NCI-H187 (cell line): Measurements from ENCODE around the gene OCSTAMP.

ENCODE experiments used
- DNase-seq, 2 experiments: peaks; one replicate each; lab custom pipeline; 2025; lab: John Stamatoyannopoulos, UW

Gene OCSTAMP, protein sequence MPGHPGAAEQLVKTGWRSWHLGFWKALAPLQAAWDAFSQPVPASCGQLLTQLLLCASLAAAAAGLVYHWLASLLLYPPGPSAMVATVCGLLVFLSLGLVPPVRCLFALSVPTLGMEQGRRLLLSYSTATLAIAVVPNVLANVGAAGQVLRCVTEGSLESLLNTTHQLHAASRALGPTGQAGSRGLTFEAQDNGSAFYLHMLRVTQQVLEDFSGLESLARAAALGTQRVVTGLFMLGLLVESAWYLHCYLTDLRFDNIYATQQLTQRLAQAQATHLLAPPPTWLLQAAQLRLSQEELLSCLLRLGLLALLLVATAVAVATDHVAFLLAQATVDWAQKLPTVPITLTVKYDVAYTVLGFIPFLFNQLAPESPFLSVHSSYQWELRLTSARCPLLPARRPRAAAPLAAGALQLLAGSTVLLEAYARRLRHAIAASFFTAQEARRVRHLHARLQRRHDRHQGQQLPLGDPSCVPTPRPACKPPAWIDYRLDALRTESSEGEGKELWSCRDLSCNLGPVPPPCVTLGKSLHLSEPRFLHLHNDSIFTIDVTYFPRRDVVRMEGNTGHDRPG

GRCh38 chr20:46550461-46550860, at the start of gene OCSTAMP:
TSS of gene OCSTAMP (minus strand) at chr20:46550654. CDS start at chr20:46550560, 94 bp downstream.
- no peak for DNase-seq

- no peak for DNase-seq
Observed at GRCh38 chr20:46599227-46599987, 49.0 kb upstream of the OCSTAMP start.

GRCh38 chr20:46595933-46596332, 45.5 kb upstream of the OCSTAMP start:
- DNase-seq, result no peak

DNA sequence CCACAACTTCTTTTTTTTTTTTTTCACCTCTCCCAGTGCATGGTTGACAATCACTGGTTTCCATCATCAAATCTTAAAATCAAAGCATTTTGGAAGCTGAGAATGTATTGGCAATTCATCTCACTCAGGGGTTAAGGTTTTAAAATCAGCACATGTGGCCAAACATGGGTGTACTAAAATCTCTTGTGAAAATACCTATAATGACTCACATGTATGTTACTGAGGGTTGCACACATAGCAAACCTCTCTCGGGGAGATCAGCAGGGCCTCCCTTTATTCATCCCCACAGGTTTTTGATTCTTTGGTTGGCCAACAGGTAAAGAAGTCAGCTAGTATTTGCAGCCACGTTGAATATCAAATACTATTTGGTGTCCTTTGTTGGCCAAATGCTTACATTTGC, 44.3 kb upstream of the OCSTAMP start:
- DNase-seq, result no peak

GRCh38 chr20:46592580-46593362, 42.3 kb upstream of the OCSTAMP start:
- no peak for DNase-seq

DNA sequence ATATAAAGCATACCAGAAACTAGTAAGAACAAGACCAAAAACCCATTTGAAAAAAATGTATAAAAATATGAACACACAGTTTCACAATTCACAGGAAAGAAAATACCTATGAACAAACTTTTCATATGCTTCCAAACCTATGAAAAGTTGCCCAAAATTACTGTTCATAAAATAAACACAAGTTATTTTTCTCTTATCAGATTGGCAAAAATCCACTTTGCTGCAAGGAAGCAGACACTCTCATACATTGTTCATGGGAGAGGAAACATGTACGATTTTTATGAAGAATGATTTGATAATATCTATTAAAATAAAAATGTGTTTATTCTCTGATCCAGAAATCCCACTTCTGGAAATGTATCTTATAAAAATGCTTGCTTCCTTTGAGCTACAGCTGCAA, 40.0 kb upstream of the OCSTAMP start:
- DNase-seq, result no peak

- DNase-seq, result no peak
Observed at GRCh38 chr20:46588532-46589511, 38.4 kb upstream of the OCSTAMP start.

DNA sequence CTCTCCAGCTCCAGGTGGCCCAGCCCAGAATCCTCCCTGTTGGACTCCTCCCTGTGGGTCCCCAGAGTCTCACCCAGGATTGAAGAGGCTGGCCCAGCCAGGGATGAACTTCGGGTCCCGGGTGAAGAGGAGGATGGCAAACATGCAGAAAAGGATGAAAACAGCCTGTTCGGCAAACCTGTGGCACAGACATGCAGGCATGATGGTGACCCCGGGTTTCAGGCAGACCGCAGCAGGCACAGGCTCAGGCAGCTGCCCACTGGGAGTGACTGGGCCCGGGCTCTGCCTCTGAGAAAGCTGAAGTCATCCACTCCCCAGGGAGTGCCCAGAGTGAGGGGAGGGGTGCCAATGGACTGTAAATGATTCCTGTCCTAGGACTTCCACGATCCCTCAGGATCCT, 37.5 kb upstream of the OCSTAMP start:
- DNase-seq, result no peak

DNA sequence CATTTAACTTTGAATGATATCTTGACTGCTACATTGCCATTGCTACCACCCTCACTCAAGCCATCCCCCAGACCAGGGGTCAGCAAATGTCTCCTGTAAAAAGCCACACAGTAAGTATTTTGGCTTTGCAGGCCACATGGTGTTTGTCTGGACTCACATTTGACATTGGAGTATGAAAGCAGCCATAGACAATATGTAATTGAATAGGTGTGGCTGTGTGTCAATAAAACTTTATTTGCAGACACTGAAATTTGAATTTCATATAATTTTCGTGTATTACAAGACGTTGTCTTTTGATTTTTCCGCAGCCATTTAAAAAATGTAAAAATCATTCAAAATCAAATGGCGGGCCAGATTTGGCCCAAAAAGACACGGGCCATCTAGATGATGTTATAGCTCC, 36.3 kb upstream of the OCSTAMP start:
- DNase-seq, result no peak

GRCh38 chr20:46584508-46584907, 34.1 kb upstream of the OCSTAMP start:
- DNase-seq, result no peak

DNA sequence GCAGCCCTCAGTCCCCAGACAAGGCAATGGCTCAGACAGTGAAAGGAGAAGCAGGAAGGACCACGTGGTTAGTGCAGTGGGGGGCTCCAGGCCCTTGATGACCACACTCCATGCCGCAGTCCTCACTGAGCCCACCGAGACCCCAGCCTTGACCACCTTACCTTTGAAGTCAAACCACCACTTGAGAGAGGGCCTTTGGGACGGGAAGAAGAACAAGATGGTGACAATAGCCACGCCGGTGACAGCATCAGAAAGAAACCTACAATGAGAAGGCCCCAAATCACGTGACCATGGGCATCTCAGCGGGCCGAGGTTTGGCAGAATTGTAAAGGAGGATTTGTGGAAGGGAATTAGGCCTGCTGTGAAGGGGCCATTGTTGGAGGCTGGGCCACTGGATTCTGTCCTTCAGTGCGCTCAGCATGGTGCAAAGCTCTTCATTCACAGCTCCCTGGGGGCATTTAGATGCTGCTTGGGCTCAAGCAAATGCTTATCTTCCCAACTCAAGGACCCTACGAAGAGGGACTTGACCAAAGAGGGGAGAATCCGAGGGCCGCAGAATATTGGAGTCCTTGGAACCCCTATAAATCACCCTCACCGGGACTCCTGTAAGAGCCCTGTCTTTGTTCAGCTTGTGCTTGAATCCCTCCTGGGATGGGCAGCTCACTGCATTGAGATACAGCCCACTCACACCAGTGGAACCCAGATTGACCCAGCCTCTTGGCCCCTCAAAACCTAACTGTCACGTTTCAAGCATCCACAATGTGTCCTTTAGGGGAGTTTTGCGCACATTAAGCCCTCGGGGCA, 33.2 kb upstream of the OCSTAMP start:
- DNase-seq, result no peak

DNA sequence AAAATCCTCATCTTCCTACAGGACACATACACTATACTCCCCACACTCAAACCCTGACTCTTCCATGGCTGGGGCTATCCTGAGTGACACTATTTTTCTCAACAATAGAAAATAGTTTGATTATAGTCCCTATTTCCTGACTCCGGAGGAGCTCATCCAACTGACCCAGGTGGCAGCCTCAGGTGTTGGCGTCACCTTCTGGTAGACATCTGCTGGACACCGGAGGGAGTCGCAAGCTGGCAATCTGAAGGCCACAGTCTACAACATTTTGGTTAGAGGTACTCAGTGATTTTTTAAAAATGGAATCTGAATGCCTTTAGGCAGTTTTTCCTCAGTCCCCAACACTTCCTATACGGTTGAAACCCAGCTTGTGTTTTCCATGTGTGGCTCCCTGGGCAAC, 32.2 kb upstream of the OCSTAMP start:
- DNase-seq, result no peak

DNA sequence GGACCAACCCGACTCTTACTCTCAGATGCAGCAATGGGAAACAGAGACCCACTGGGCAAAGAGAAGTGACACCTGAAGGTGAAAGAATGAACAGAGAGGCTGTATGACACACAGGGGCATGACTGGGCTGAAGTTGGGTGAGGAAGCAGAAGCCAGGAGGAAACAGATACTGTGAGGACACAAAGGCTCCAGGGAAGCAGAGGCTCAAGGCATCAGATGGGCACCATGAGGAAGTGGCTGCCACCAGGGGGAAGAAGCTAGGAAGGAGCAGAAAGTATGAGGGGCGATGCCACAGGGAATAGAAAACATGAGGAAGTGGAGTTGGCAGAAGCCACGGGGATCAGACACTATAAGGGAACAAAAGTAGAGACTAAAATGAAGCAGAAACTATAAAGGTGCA, 30.9 kb upstream of the OCSTAMP start:
- no peak for DNase-seq

GRCh38 chr20:46580613-46581205, 30.3 kb upstream of the OCSTAMP start:
- no peak for DNase-seq

DNA sequence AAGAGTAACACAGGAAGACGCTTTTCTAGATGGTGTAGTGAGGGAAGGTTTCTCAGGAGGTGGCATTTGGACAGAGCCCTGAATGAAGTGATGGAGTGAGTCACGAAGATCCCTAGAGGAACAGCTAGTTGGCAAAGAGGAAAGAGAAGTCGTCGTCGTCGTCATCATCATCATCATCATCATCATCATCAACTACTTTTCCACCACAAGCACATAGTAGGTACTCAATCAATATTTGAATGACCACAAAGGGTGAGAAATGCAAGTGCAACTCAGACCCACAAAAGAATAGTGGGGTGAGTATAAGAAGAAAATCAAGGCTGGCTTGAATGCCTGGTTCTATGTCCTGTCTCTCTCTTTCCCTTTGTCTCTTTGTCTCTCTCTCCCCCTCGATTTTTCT, 28.3 kb upstream of the OCSTAMP start:
- no peak for DNase-seq

DNA sequence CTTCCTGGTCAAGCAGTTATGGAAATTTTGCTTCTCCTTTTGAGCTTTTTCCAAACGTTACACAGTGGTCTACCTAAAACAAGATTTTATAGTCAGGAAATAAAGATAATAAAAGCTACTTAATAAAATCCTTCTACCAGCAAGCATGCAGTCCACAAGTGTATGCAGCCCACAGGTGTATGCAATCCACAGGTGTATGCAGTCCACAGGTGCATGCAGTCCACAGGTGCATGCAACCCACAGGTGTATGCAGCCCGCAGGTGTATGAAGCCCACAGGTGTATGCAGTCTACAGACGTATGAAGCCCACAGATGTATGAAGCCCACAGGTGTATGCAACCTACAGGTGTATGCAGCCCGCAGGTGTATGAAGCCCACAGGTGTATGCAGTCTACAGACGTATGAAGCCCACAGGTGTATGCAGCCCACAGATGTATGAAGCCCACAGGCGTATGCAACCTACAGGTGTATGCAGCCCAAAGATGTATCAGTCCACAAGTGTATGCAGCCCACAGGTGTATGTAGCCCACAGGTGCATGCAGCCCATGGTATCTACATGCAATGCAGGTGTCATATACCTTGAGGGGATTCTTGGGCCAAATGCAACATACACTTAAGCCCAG, 26.4 kb upstream of the OCSTAMP start:
- DNase-seq, result no peak

DNA sequence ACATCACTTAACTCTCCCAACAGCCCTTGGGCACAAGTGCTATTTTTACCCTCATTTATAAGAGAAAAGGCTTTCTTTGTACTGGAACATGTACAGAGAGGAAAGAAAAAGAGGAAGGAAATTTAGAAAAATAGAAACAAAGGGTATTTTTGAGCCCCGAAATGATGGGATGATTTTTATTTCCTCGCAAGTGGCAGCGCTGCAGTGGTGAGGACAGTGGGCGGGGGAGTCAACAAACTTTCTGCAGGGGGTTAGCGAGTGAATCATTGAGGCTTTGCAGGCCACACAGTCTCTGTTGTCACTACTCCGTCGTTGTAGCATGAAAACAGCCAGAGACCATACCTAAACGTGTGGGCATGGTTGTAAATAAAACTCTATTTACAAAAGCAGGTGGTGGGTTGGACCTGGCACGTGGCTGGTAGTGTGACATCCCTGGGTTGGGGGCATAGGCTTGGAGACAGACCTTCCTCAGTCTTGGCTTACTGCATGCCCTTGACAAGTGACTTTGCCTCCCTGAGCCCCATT, 25.5 kb upstream of the OCSTAMP start:
- DNase-seq, result no peak

- no peak for DNase-seq
Observed at GRCh38 chr20:46575394-46575793, 24.9 kb upstream of the OCSTAMP start.
